ENCODE data around the gene TARS2.

DNA sequence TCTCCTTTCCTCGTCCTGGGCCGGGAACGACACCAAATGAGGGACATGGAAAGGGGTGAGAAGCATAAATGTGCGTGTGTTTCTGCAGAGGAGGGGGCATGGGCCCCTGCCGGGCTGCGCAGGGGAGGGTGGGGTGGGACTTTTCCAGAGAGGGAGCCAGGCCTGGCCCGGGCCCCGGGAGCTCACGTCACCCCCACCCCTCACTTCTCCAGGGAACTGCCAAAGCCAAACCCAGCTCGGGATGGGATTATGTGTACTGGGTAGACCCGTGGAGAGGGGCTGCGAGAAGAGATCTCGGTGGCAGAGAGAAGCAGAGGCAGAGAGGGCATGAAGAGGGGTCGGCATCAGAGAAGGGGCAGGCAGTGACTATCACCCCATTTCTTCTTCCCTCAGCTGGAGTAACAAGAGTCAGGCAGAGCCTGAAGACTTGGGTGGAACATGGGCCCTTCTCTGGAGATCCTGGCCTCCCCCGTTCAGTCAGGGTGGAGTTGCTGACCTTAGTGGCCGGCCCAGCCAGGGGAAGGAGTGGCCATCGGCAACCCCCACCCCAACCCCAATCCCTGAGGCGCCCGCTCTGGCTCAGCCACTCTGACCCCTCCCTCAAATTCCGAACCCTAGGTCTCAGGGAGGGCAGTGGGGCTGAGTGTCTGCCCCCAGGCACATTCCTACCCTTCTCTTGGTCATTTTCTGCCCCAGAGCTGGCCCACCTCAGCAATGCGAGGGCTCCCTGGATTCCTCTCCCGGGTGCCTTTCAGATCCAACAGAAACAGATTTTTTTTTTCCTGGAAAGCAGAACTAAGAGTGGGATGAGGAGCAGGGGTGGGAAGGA is 63.2 kb downstream of the TARS2 start:
- no peak for TF ChIP-seq POLR2A (IDR thresholded peaks at IDR 0.05)
- no peak for TF ChIP-seq POLR2AphosphoS5 (IDR thresholded peaks at IDR 0.05)
- TF ChIP-seq, protein P1, sequence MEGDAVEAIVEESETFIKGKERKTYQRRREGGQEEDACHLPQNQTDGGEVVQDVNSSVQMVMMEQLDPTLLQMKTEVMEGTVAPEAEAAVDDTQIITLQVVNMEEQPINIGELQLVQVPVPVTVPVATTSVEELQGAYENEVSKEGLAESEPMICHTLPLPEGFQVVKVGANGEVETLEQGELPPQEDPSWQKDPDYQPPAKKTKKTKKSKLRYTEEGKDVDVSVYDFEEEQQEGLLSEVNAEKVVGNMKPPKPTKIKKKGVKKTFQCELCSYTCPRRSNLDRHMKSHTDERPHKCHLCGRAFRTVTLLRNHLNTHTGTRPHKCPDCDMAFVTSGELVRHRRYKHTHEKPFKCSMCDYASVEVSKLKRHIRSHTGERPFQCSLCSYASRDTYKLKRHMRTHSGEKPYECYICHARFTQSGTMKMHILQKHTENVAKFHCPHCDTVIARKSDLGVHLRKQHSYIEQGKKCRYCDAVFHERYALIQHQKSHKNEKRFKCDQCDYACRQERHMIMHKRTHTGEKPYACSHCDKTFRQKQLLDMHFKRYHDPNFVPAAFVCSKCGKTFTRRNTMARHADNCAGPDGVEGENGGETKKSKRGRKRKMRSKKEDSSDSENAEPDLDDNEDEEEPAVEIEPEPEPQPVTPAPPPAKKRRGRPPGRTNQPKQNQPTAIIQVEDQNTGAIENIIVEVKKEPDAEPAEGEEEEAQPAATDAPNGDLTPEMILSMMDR (IDR thresholded peaks at IDR 0.05), result no peak
- TF ChIP-seq EP300 (IDR thresholded peaks at IDR 0.05), result no peak

All from upper lobe of left lung (tissue), 4 donors.